ENCODE measurements around the gene MYMK. TPM values are rescaled to one million over a fixed set of nuclear protein-coding genes. Genes with fewer than 3 reads are reported as not detected.
A peak's percentile ranks its signal among the peaks of the same experiment; 100 is the strongest.

Gene MYMK
- total RNA-seq, 1 experiment from 2014 or later = not detected

DNA sequence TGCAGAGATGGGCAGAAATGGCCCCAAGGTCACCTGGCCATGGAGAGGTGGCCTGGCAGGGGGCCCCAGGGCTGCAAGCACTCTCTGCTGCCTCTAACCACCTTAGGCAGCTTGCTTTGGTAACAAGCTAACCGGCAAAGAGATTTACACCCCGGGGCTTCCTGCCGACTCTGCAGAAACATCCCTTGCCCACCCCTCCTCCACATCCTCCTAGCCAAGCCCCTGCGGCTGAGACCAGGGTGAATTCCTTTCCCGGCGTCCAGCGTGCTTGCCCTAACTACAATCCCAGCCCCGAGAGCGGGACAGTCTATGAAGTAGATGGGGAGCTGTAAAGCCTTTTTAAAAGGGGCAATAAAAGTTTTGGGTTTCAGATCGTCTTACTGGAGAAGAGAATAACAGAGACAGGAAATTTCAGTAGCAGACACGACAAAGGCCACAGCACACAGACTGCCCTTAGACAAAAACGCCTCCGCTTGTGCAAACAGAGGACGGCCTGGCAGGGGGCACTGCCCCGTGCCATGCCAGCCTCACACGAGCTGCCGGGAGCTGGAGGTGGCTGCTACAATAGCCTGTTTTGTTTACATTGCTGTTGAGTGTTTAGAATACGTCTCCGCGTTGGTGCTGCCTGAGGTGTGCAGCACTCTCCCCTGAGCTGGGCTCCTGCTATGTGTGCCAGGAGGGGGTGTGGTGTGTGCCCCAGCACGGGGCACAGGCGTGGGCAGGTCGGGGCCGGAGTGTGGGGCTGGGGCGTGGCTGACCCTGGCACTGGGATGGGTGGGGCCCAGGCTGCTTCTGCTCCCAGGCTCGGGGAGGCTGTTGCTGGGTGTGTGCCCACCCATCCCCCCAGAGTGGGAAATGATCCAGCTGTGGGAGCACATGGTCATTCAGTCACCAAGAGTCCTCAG lies 15.3 kb downstream of the MYMK start:
- Histone ChIP-seq H3K27ac (ENCODE audit: low read depth, low read length) (no peak overlapping the region), H3K36me3 (ENCODE audit: control insufficient read depth in 1 of 2, insufficient read depth in 2 of 2, low read length in 2 of 2) (no peaks in the 10 kb centered on the region), H2AFZ (ENCODE audit: low read depth, low read length, poor library complexity, severe bottlenecking) (no peak overlapping the region), H4K20me1 (ENCODE audit: insufficient read depth) (no peaks in the 10 kb centered on the region), H3K9me2 (ENCODE audit: insufficient read depth) (no peaks in the 10 kb centered on the region), H3K4me3 (replicated peaks in 1 of 2; ENCODE audit: low read depth in 1 of 2, low read length in 2 of 2) (no peak overlapping the region), H3K9me3 (ENCODE audit: control insufficient read depth in 1 of 2, insufficient read depth in 1 of 2, low read depth in 1 of 2, low read length in 2 of 2) (no peaks in the 10 kb centered on the region), H3K4me1 (ENCODE audit: control insufficient read depth in 1 of 2, insufficient read depth in 2 of 2, low read length in 2 of 2) (peaks cover 6 to 10% of the 10 kb centered on the region in 2 experiments; a peak in 3 of 4 replicates), H3K27me3 (ENCODE audit: insufficient read depth, low read length) (no peaks in the 10 kb centered on the region), H3K4me2 (ENCODE audit: low read length) (no peak overlapping the region), H3K79me2 (ENCODE audit: insufficient read depth, low read length) (no peaks in the 10 kb centered on the region), H3K9ac (ENCODE audit: low read length) (no peak overlapping the region)
- ChIA-PET POLR2A (no interaction called here), RAD21 (ENCODE audit: low non-redundant PET in 1 of 2, low total read pairs in 2 of 2, uncharacterized antibody in 2 of 2, unreplicated experiment in 2 of 2) (interaction anchor here in 1 of 2 experiments (0.6 kb wide), 1 partner anchor 19 kb away, joined by 3 read pairs; no protein-coding TSS in a partner anchor), CTCF (no interaction called here)
- DNase-seq (ENCODE audit: low read depth, low spot score) = no peak
- no peak for TF ChIP-seq CEBPB (IDR thresholded peaks at IDR 0.05; ENCODE audit: low read depth)
- TF ChIP-seq ELF1 (IDR thresholded peaks at IDR 0.05; ENCODE audit: borderline replicate concordance, low read depth) = no peak
- TF ChIP-seq POLR2A (IDR thresholded peaks at IDR 0.05; ENCODE audit: borderline replicate concordance, extremely low read depth, insufficient read depth, insufficient read length) = no peak
- no peak for TF ChIP-seq TCF7L2 (IDR thresholded peaks at IDR 0.05; ENCODE audit: borderline replicate concordance, extremely low read depth, insufficient read depth, insufficient read length)
- no peak for TF ChIP-seq ZFX (IDR thresholded peaks at IDR 0.05)
- no peak for TF ChIP-seq JUND (IDR thresholded peaks at IDR 0.05)
- TF ChIP-seq RAD21 (IDR thresholded peaks at IDR 0.05; ENCODE audit: low read depth) = no peak
- no peak for TF ChIP-seq FOSL1 (IDR thresholded peaks at IDR 0.05; ENCODE audit: low read depth)
- no peak for TF ChIP-seq POLR2AphosphoS5 (IDR thresholded peaks at IDR 0.05; ENCODE audit: low read depth, low read length)
- peak; percentile 49 for ATAC-seq
- no TSS peak for BruUV-seq (replicated peaks)
- intact Hi-C loops (cut with micrococcal nuclease) = no loop called here

DNA sequence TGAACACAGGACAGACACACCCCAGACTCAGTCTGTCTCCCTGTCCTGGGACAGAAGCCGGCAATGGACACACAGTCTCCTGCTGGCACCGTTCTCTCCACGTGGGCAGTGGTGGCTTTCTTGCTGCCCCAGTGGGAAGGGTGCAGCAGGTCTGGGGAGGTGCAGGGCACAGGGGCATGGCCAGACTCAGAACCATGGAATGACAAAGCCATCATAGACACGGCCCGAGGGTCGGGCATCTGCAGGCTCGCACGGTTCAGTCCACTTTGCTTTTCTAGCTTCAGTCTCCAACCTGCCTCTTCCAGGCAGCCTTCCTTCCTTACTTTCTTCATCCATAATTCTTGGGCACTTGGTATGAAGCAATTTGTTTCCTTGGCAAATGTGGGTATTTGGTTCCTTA lies 16.7 kb downstream of the MYMK start:
- BruUV-seq (replicated peaks) = no TSS peak
- Histone ChIP-seq H3K9me2 (ENCODE audit: insufficient read depth) (no peaks in the 10 kb centered on the region), H3K9me3 (ENCODE audit: control insufficient read depth in 1 of 2, insufficient read depth in 1 of 2, low read depth in 1 of 2, low read length in 2 of 2) (no peaks in the 10 kb centered on the region), H3K4me3 (replicated peaks in 1 of 2; ENCODE audit: low read depth in 1 of 2, low read length in 2 of 2) (no peak overlapping the region), H3K27ac (ENCODE audit: low read depth, low read length) (no peak overlapping the region), H2AFZ (ENCODE audit: low read depth, low read length, poor library complexity, severe bottlenecking) (no peak overlapping the region), H3K4me2 (ENCODE audit: low read length) (no peak overlapping the region), H3K36me3 (ENCODE audit: control insufficient read depth in 1 of 2, insufficient read depth in 2 of 2, low read length in 2 of 2) (no peaks in the 10 kb centered on the region), H4K20me1 (ENCODE audit: insufficient read depth) (no peaks in the 10 kb centered on the region), H3K27me3 (ENCODE audit: insufficient read depth, low read length) (no peaks in the 10 kb centered on the region), H3K79me2 (ENCODE audit: insufficient read depth, low read length) (no peaks in the 10 kb centered on the region), H3K4me1 (ENCODE audit: control insufficient read depth in 1 of 2, insufficient read depth in 2 of 2, low read length in 2 of 2) (peaks cover 6 to 10% of the 10 kb centered on the region in 2 experiments; a peak in 3 of 4 replicates), H3K9ac (ENCODE audit: low read length) (no peak overlapping the region)
- intact Hi-C loops (cut with micrococcal nuclease) = no loop called here
- POLR2A ChIA-PET = no interaction called here
- DNase-seq (ENCODE audit: low read depth, low spot score) = no peak
- RAD21 ChIA-PET (ENCODE audit: low non-redundant PET in 1 of 2, low total read pairs in 2 of 2, uncharacterized antibody in 2 of 2, unreplicated experiment in 2 of 2) = no interaction called here
- ATAC-seq = no peak
- CTCF ChIA-PET = no interaction called here
- TF ChIP-seq POLR2AphosphoS5 (IDR thresholded peaks at IDR 0.05; ENCODE audit: low read depth, low read length) = no peak
- TF ChIP-seq EZH2phosphoT487 (IDR thresholded peaks at IDR 0.05; ENCODE audit: borderline replicate concordance) = no peak
- no peak for TF ChIP-seq FOSL1 (IDR thresholded peaks at IDR 0.05; ENCODE audit: low read depth)
- TF ChIP-seq RAD21 (IDR thresholded peaks at IDR 0.05; ENCODE audit: low read depth) = no peak
- TF ChIP-seq SRF (IDR thresholded peaks at IDR 0.05; ENCODE audit: low read depth) = no peak
- TF ChIP-seq, protein P1, sequence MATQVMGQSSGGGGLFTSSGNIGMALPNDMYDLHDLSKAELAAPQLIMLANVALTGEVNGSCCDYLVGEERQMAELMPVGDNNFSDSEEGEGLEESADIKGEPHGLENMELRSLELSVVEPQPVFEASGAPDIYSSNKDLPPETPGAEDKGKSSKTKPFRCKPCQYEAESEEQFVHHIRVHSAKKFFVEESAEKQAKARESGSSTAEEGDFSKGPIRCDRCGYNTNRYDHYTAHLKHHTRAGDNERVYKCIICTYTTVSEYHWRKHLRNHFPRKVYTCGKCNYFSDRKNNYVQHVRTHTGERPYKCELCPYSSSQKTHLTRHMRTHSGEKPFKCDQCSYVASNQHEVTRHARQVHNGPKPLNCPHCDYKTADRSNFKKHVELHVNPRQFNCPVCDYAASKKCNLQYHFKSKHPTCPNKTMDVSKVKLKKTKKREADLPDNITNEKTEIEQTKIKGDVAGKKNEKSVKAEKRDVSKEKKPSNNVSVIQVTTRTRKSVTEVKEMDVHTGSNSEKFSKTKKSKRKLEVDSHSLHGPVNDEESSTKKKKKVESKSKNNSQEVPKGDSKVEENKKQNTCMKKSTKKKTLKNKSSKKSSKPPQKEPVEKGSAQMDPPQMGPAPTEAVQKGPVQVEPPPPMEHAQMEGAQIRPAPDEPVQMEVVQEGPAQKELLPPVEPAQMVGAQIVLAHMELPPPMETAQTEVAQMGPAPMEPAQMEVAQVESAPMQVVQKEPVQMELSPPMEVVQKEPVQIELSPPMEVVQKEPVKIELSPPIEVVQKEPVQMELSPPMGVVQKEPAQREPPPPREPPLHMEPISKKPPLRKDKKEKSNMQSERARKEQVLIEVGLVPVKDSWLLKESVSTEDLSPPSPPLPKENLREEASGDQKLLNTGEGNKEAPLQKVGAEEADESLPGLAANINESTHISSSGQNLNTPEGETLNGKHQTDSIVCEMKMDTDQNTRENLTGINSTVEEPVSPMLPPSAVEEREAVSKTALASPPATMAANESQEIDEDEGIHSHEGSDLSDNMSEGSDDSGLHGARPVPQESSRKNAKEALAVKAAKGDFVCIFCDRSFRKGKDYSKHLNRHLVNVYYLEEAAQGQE (IDR thresholded peaks at IDR 0.05; ENCODE audit: low read depth) = no peak
- TF ChIP-seq ZNF274 (IDR thresholded peaks at IDR 0.05; ENCODE audit: low read depth, low read length) = no peak
- TF ChIP-seq CEBPB (IDR thresholded peaks at IDR 0.05; ENCODE audit: low read depth) = no peak
- no peak for TF ChIP-seq ZFX (IDR thresholded peaks at IDR 0.05)
- TF ChIP-seq ELF1 (IDR thresholded peaks at IDR 0.05; ENCODE audit: borderline replicate concordance, low read depth) = no peak
- TF ChIP-seq YY1 (IDR thresholded peaks at IDR 0.05; ENCODE audit: extremely low read depth, insufficient replicate concordance, low read depth, low read length) = no peak
- TF ChIP-seq SIN3A (IDR thresholded peaks at IDR 0.05; ENCODE audit: low read depth) = no peak
- TF ChIP-seq SP1 (IDR thresholded peaks at IDR 0.05; ENCODE audit: low read depth) = no peak
- TF ChIP-seq, protein P2, sequence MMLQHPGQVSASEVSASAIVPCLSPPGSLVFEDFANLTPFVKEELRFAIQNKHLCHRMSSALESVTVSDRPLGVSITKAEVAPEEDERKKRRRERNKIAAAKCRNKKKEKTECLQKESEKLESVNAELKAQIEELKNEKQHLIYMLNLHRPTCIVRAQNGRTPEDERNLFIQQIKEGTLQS (IDR thresholded peaks at IDR 0.05) = no peak

Data from HCT116 (cell line).